Transverse colon (tissue), 4 donors: Measurements from ENCODE around the gene SH3BP5L.

Source experiments
- EP300 ChIP-seq: sonication (generic); formaldehyde crosslinking; IDR thresholded peaks from one replicate; pipeline ENCODE4 v1.6.1; 2017; ENCODE audit warnings: antibody characterized with exemption, low read depth
- POLR2A ChIP-seq: fragments of 450-650 bp; IDR thresholded peaks from one replicate; pipeline ENCODE4 v1.6.1; 2016; ENCODE audit warnings: antibody characterized with exemption, mild to moderate bottlenecking, moderate library complexity
- POLR2AphosphoS5 ChIP-seq, 3 donors: sonication (generic); formaldehyde crosslinking; IDR thresholded peaks; one replicate each; pipeline ENCODE4 v1.6.1; 2016; ENCODE audit warnings: antibody characterized with exemption in 3 of 3
- TF ChIP-seq, protein P1 (sequence below), 5 experiments: fragments of 200-600 bp in 3 of 5; fragments of 450-650 bp in 2 of 5; sonication (generic) in 3 of 5; IDR thresholded peaks; 1 replicate in 2 of 5; 2 replicates in 3 of 5; pipeline ENCODE4 v1.5.1; 2016 to 2017; ENCODE audit warnings: antibody characterized with exemption in 5 of 5, inconsistent platforms in 3 of 5, mild to moderate bottlenecking in 2 of 5, moderate library complexity in 1 of 5

- TF ChIP-seq, protein P1, sequence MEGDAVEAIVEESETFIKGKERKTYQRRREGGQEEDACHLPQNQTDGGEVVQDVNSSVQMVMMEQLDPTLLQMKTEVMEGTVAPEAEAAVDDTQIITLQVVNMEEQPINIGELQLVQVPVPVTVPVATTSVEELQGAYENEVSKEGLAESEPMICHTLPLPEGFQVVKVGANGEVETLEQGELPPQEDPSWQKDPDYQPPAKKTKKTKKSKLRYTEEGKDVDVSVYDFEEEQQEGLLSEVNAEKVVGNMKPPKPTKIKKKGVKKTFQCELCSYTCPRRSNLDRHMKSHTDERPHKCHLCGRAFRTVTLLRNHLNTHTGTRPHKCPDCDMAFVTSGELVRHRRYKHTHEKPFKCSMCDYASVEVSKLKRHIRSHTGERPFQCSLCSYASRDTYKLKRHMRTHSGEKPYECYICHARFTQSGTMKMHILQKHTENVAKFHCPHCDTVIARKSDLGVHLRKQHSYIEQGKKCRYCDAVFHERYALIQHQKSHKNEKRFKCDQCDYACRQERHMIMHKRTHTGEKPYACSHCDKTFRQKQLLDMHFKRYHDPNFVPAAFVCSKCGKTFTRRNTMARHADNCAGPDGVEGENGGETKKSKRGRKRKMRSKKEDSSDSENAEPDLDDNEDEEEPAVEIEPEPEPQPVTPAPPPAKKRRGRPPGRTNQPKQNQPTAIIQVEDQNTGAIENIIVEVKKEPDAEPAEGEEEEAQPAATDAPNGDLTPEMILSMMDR (IDR thresholded peaks at IDR 0.05) = no peak
- TF ChIP-seq POLR2A (no peak), POLR2AphosphoS5 (IDR thresholded peaks at IDR 0.05) (no peak), EP300 (no peak)
Measured at GRCh38 chr1:248842781-248843331, 17.1 kb upstream of the SH3BP5L start.
